ENCODE results near the gene NBPF3. TPM values are rescaled to one million over a fixed set of nuclear protein-coding genes. Genes with fewer than 3 reads are reported as not detected.

The NBPF3 gene
- total and polyA plus RNA-seq, 4 donors: 1.4 to 4.0 (median 1.7) TPM

- Histone ChIP-seq H3K27me3 (ENCODE audit: control insufficient read depth in 4 of 4, insufficient read depth in 4 of 4, low read length in 3 of 4) (no peaks in the 10 kb centered on the region), H3K9ac (ENCODE audit: low read depth in 1 of 2, low read length in 2 of 2) (no peak overlapping the region), H3K36me3 (ENCODE audit: control insufficient read depth in 4 of 4, insufficient read depth in 3 of 4, low read depth in 1 of 4, low read length in 3 of 4) (no peaks in the 10 kb centered on the region), H3K9me3 (ENCODE audit: control insufficient read depth in 4 of 4, low read length in 3 of 4) (peaks cover 0 to 2% (median 0%) of the 10 kb centered on the region in 4 donors), H3K4me1 (ENCODE audit: control insufficient read depth in 4 of 4, insufficient read depth in 4 of 4, low read length in 3 of 4) (no peaks in the 10 kb centered on the region), H3K4me3 (ENCODE audit: low read depth in 1 of 3, low read length in 3 of 3) (no peak overlapping the region), H3K27ac (ENCODE audit: low read depth in 1 of 2, low read length in 2 of 2) (no peak overlapping the region)
- TF ChIP-seq REST (IDR thresholded peaks at IDR 0.05) (no peak), RAD21 (IDR thresholded peaks at IDR 0.05) (no peak), HNF4A (conservative IDR thresholded peaks at IDR 0.05) (no peak), RXRA (IDR thresholded peaks at IDR 0.05) (no peak), GABPA (IDR thresholded peaks at IDR 0.05 in 1 of 2, conservative IDR thresholded peaks at IDR 0.05 in 1 of 2) (no peak), FOXA2 (IDR thresholded peaks at IDR 0.05) (no peak), EGR1 (IDR thresholded peaks at IDR 0.05; ENCODE audit: low read depth in 2 of 2) (no peak), SP1 (IDR thresholded peaks at IDR 0.05) (no peak), ZBTB33 (IDR thresholded peaks at IDR 0.05) (no peak), CTCF (IDR thresholded peaks at IDR 0.05; ENCODE audit: low read depth, low read length, missing input control) (no peak), FOXA1 (IDR thresholded peaks at IDR 0.05) (no peak), MAX (IDR thresholded peaks at IDR 0.05) (no peak), NR2F2 (IDR thresholded peaks at IDR 0.05) (no peak)
- 89% methylated on average over 7 of the region's 7 CpGs for WGBS
- no peak for DNase-seq (ENCODE audit: low spot score)
Observed at GRCh38 chr1:21495225-21495820, 55.4 kb downstream of the NBPF3 start.

GRCh38 chr1:21496063-21496462, 56.1 kb downstream of the NBPF3 start:
- Histone ChIP-seq H3K4me1 (ENCODE audit: control insufficient read depth in 4 of 4, insufficient read depth in 4 of 4, low read length in 3 of 4) (no peaks in the 10 kb centered on the region), H3K36me3 (ENCODE audit: control insufficient read depth in 4 of 4, insufficient read depth in 3 of 4, low read depth in 1 of 4, low read length in 3 of 4) (no peaks in the 10 kb centered on the region), H3K9me3 (ENCODE audit: control insufficient read depth in 4 of 4, low read length in 3 of 4) (peaks cover 0 to 2% (median 0%) of the 10 kb centered on the region in 4 donors), H3K27ac (ENCODE audit: low read depth in 1 of 2, low read length in 2 of 2) (no peak overlapping the region), H3K4me3 (ENCODE audit: low read depth in 1 of 3, low read length in 3 of 3) (no peak overlapping the region), H3K27me3 (ENCODE audit: control insufficient read depth in 4 of 4, insufficient read depth in 4 of 4, low read length in 3 of 4) (no peaks in the 10 kb centered on the region), H3K9ac (ENCODE audit: low read depth in 1 of 2, low read length in 2 of 2) (no peak overlapping the region)
- 89% methylated on average over 1 of the region's 1 CpG for WGBS
- DNase-seq (ENCODE audit: low spot score): no peak
- TF ChIP-seq GABPA (IDR thresholded peaks at IDR 0.05 in 1 of 2, conservative IDR thresholded peaks at IDR 0.05 in 1 of 2): no peak
- no peak for TF ChIP-seq FOXA2 (IDR thresholded peaks at IDR 0.05)
- no peak for TF ChIP-seq YY1 (IDR thresholded peaks at IDR 0.05)
- TF ChIP-seq HNF4G (IDR thresholded peaks at IDR 0.05): no peak
- TF ChIP-seq ZBTB33 (IDR thresholded peaks at IDR 0.05): no peak
- TF ChIP-seq ATF3 (IDR thresholded peaks at IDR 0.05): no peak
- TF ChIP-seq REST (IDR thresholded peaks at IDR 0.05): no peak
- TF ChIP-seq NR2F2 (IDR thresholded peaks at IDR 0.05): no peak
- TF ChIP-seq SP1 (IDR thresholded peaks at IDR 0.05): no peak
